ENCODE data around the gene TOX3. TPM values are rescaled to one million over a fixed set of nuclear protein-coding genes. Genes with fewer than 3 reads are reported as not detected.

The TOX3 gene
- total RNA-seq, 6 donors from 2014 or later: 0.61 to 22.0 (median 4.9) TPM

DNA sequence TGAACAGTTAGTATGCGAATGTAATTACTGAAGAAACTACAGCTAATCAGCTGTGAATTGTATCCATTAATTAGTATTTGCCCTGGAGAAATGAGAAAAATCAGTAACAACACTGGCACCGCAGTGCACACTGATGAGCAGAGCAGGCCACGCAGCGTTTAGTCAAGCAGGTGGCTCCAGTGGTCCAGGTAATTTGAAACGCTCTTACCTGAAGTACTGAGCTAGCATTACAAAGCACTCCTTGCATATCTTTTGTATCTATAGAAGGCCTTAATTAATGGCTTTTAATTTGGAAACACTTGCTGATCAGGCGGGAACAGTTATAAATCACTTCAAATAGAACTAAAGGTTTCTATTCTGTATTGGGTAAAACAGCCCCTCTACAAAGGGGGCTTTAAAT is 76.4 kb downstream of the TOX3 start:
- no peak for DNase-seq
- H3K36me3 ChIP-seq: no peaks in the 10 kb centered on the region
- no peaks in the 10 kb centered on the region for H3K4me1 ChIP-seq
- TF ChIP-seq POLR2A (IDR thresholded peaks at IDR 0.05) (no peak), POLR2AphosphoS5 (IDR thresholded peaks at IDR 0.05) (no peak), EP300 (IDR thresholded peaks at IDR 0.05) (no peak), CTCF (IDR thresholded peaks at IDR 0.05) (no peak)
- ATAC-seq (ENCODE audit: low FRiP score in 2 of 2): no peak
- H3K27me3 ChIP-seq: no peaks in the 10 kb centered on the region
- H3K4me3 ChIP-seq: no peak overlapping the region
- H3K27ac ChIP-seq: no peak overlapping the region
- WGBS, 2 donors: 74 to 88% methylated on average over 6 of the region's 6 CpGs
- H3K9me3 ChIP-seq: no peaks in the 10 kb centered on the region

GRCh38 chr16:52469775-52470174 is 77.2 kb downstream of the TOX3 start:
- Histone ChIP-seq H3K27me3 (no peaks in the 10 kb centered on the region), H3K9me3 (no peaks in the 10 kb centered on the region), H3K4me1 (no peaks in the 10 kb centered on the region), H3K4me3 (no peak overlapping the region), H3K27ac (no peak overlapping the region), H3K36me3 (no peaks in the 10 kb centered on the region)
- TF ChIP-seq POLR2A (IDR thresholded peaks at IDR 0.05) (no peak), CTCF (IDR thresholded peaks at IDR 0.05) (no peak), POLR2AphosphoS5 (IDR thresholded peaks at IDR 0.05) (no peak), EP300 (IDR thresholded peaks at IDR 0.05) (no peak)
- DNase-seq: peak in 1 of 2 donors; percentile 22
- no peak for ATAC-seq (ENCODE audit: low FRiP score in 2 of 2)
- WGBS, 2 donors: 59 to 62% methylated on average over 3 of the region's 3 CpGs

DNA sequence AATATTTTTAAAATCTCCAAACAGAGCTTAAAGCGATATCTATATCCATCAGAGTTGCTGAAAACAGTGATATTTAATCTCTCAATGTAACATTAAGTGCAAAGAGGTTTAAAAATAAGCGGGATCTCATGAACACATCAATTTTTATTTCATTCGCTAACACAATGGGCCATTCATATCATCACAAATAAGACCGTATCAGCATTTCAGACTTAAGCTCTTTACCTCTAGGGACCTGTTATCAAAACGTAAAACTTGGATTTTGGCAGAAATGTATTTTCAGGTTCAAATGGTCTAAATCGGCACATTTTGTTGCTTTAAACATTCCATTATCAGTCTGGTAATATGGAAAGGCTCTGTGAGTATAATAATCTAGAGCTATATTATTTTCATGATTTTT is 77.9 kb downstream of the TOX3 start:
- DNase-seq (no peak), ATAC-seq (ENCODE audit: low FRiP score in 2 of 2) (no peak)
- H3K27me3 ChIP-seq: no peaks in the 10 kb centered on the region
- H3K36me3 ChIP-seq: no peaks in the 10 kb centered on the region
- TF ChIP-seq EP300 (IDR thresholded peaks at IDR 0.05): no peak
- no peak for TF ChIP-seq POLR2A (IDR thresholded peaks at IDR 0.05)
- no peak for TF ChIP-seq CTCF (IDR thresholded peaks at IDR 0.05)
- TF ChIP-seq POLR2AphosphoS5 (IDR thresholded peaks at IDR 0.05): no peak
- no peak overlapping the region for H3K4me3 ChIP-seq
- WGBS, 2 donors: 86 to 90% methylated on average over 6 of the region's 6 CpGs
- H3K4me1 ChIP-seq: no peaks in the 10 kb centered on the region
- H3K9me3 ChIP-seq: no peaks in the 10 kb centered on the region
- no peak overlapping the region for H3K27ac ChIP-seq

GRCh38 chr16:52467753-52468152 is 79.2 kb downstream of the TOX3 start:
- Histone ChIP-seq H3K36me3 (no peaks in the 10 kb centered on the region), H3K4me1 (no peaks in the 10 kb centered on the region), H3K27me3 (no peaks in the 10 kb centered on the region), H3K9me3 (no peaks in the 10 kb centered on the region), H3K27ac (no peak overlapping the region), H3K4me3 (no peak overlapping the region)
- TF ChIP-seq POLR2A (IDR thresholded peaks at IDR 0.05): no peak
- TF ChIP-seq CTCF (IDR thresholded peaks at IDR 0.05): no peak
- no peak for TF ChIP-seq POLR2AphosphoS5 (IDR thresholded peaks at IDR 0.05)
- TF ChIP-seq EP300 (IDR thresholded peaks at IDR 0.05): no peak
- 88 to 94% methylated on average over 1 of the region's 1 CpG for WGBS, 2 donors
- DNase-seq: no peak
- no peak for ATAC-seq (ENCODE audit: low FRiP score in 2 of 2)

GRCh38 chr16:52466994-52467393 is 79.9 kb downstream of the TOX3 start:
- H3K4me1 ChIP-seq: no peaks in the 10 kb centered on the region
- H3K27ac ChIP-seq: no peak overlapping the region
- WGBS, 2 donors: 61 to 63% methylated on average over 3 of the region's 3 CpGs
- H3K27me3 ChIP-seq: no peaks in the 10 kb centered on the region
- H3K36me3 ChIP-seq: no peaks in the 10 kb centered on the region
- H3K9me3 ChIP-seq: no peaks in the 10 kb centered on the region
- ATAC-seq (ENCODE audit: low FRiP score in 2 of 2): no peak
- DNase-seq: no peak
- H3K4me3 ChIP-seq: no peak overlapping the region
- TF ChIP-seq EP300 (IDR thresholded peaks at IDR 0.05) (no peak), CTCF (IDR thresholded peaks at IDR 0.05) (no peak), POLR2AphosphoS5 (IDR thresholded peaks at IDR 0.05) (no peak), POLR2A (IDR thresholded peaks at IDR 0.05) (no peak)

Measured in upper lobe of left lung (tissue), 6 donors.